AML-193 (cell line): Measurements from ENCODE around the gene ACER1.
"Not testable (repeated sequence)": the region's sequence is repeated elsewhere in the genome, so short reads cannot be mapped to it uniquely, and the experiment has no call there.

Experiments
- DNase-seq, 2 experiments: peaks; one replicate each; lab custom pipeline; 2025; lab: John Stamatoyannopoulos, UW

Gene ACER1

DNA sequence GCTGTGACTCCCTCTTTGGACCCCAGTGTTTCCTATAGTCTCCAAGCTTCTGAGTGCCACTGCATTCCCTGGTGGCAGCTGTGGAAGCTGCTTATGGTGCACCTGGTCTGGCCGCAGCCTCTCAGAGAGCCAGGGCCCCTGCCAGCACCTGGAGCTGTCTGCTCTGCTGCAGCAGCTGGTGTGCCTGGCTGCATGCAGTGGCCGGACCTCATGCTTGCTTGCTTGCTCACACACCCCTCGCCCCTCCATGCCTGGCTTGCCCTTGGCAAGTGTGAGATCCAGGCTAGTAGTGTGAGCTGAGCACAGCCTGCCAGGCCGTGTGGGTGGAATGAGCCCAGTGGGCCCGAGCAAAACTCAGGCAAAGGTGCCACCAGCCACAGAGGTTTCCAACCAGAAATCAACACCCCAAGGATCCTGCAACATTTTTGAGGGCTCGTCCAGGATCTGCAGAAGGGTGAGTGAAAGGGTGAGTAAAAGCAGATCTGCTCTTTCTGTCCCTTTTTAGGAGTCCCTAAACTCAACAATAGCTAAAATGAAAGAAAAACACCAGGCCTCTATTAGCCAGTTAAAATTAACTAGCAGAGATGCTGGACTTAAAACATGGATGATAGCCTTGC, 46.0 kb downstream of the ACER1 start:
- DNase-seq = no peak

- DNase-seq = no peak
These were observed 46.7 kb downstream of the ACER1 start for GRCh38 chr19:6286676-6287075.

DNA sequence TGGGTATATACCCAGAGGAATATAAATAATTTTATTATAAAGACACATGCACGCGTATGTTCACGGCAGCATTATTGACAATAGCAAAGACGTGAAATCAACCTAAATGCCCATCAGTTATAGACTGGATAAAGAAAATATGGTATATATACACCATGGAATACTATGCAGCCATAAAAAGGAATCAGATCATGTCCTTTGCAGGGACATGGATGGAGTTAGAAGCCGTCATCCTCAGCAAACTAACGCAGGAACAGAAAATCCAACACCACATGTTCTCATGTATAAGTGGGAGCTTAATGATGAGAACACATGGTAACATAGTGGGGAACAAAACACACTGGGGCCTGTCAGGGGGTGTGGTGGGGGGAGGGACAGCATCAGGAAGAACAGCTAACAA, 51.0 kb downstream of the ACER1 start:
- DNase-seq = not testable (repeated sequence)

DNA sequence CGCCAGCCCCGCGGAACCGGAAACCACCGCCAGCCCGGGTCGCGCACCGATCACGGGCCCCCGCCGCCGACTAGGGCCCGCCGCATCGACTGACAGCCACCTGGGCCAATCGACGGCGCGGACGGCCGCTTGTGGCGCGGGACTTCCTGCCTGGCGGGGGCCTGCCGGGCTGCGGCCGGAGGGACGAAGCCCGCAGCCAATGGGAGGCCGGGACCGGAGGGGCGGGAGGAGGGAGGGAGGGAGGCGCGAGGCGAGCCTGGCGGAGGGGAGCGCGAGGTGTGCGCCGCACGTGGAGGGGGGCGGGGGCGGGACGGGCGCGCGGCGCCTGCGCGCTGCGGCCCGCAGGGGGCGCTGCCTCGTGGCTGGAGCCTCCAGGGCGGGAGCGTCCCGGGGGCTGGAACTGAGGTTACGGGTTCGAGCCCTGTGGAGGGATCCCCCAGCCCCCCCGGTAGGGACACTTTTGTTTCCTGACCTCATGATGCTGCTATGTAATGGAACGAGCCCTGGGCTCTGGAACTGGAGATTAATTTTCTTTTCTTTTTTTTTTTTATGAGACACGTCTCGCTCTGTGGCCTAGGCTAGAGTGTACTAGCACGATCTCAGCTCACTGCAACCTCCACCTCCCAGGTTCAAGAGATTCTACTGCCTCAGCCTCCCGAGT, 53.4 kb downstream of the ACER1 start, which contains the start of gene MLLT1:
TSS of gene MLLT1 (minus strand) at position 45 of the 661 bp plus-strand sequence. CDS start 191 bp downstream, outside the sequence.
- DNase-seq = peak; percentile 78 to 87

- DNase-seq = no peak
These were observed 53.8 kb downstream of the ACER1 start for GRCh38 chr19:6279620-6279930.

- no peak for DNase-seq
These were observed 54.4 kb downstream of the ACER1 start for GRCh38 chr19:6278740-6279619.

DNA sequence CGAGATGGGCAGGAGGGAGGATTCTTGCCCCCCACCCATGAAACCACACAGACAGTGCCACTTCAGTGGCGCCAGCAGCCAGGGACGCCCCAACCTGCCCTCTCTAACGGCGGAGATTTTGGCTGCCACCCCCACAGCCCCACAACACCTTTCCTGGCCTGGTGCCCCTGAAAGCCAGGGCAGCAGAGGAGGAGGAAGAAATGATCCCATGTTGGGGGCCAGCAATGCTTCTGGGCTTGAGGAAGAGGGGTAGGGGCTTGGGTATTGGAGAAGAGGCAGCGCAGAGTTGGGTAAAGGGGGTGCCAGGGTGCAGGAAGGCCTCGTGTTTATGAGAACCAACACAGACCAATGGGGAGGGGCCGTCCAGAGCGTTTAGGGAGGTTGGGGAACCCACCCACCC, 55.4 kb downstream of the ACER1 start:
- DNase-seq = no peak

GRCh38 chr19:6276447-6276846, 57.0 kb downstream of the ACER1 start:
- DNase-seq = no peak

DNA sequence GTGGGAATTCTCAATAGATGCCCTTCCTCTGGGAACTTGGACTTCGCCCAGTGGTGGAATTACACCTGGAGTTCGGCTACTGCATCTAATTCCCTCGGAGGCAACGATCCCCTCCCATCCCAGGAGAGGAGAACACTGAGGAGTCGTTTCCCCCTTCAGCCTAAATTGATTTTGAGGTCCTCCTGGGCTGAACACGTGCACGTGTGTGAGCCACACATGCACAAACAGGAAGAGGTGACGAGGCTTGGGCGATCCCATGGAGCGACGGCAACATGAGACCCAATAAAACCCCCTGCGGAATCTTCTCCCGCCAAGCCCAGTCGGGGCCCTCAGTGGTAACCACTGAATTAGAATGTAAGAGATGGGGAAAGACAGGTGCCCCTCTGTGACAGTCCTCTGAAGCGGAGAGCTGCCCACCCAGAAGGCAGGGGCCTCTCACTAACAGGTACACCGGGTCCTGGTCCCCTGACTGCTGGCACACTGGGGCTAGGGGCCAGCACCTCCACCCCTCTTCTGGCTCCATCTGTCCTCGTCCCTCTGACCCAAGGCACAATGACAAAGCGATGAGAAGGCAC, 58.2 kb downstream of the ACER1 start:
- DNase-seq = no peak

GRCh38 chr19:6274756-6275155, 58.7 kb downstream of the ACER1 start:
- DNase-seq = no peak

DNA sequence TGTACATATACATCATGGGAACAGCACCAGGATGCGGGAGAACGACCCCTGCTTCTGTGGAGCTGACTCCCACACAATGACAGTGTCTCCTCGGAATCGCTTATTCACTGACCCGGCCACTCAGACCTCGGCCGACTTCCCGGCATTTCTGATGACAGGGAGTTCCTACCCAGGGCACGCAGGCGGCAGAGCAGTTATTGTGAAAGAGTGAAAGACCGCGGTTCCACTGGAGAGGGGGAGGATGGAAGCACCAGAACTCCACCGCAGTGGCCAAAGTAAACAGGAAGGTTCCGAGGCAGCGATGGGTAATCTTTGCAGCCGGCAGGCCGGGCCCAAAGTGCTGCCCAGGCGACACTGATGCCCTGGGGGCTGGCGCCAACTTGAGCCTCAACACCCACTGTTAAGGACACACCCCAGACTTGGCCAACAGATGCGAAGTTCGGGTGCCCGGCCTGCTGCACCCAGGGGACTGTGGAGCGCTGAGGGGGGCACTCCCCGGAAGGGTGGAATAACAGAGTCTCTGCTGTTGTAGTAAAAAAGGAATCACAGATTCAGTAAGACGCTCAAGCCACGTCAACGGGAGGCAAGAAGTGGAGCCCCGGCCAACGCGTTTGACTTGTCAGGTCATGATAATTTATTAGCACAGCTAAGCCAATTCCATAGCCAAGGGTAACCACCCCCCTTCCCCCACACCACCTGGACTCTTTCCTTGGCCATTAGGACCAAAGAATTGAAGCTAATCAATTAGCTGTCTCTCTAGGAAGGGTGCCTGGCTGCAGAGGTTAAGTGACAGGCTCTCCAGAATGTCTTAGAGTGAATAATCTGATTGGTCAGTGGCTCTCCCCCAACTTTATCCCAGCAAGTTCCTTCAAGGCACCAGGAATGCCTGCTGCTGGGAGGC, 59.5 kb downstream of the ACER1 start:
- DNase-seq = no peak

GRCh38 chr19:6272913-6273600, 60.4 kb downstream of the ACER1 start:
- DNase-seq = no peak

- no peak for DNase-seq
These were observed 61.0 kb downstream of the ACER1 start for GRCh38 chr19:6272411-6272791.

- DNase-seq = no peak
These were observed 61.5 kb downstream of the ACER1 start for GRCh38 chr19:6271721-6272410.

DNA sequence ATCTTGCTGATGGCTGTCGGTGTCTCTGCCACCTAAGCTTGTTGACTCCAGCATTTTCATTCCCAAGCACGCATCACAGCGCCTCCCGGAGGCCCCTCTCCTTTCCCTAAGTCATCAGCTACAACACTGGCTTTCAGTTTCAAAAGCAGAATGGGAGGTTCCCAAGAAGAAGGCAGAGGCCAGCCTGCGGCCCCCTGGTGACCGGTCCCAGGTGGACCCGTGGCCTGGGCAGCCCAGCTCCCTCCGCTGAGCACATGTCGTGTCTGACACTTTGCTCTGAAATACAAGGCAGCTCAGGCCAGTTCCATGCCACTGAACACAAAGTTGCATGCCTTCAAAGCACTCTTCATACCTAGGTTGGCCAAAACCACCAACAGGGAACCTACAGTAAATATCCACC, 62.2 kb downstream of the ACER1 start:
- no peak for DNase-seq

DNA sequence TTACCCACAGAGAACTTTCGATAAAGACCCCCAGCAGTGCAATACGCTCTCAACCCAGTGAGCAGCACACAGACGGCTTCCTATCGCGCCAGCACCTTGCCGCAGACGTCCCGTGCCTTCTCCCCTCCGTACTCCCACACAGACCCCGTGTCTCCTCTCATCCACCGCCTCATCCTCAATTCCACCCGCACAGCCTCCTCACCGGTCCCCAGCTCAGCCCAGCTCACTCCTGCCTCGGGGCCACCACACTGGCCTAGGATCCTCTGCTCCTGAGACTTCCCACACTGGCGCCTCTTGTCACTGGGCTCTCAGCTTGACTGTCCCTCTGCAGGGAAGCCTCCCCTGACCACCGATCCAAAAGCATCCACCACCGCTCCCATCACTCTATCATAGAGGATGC, 62.6 kb downstream of the ACER1 start:
- no peak for DNase-seq

GRCh38 chr19:6270076-6270745, 63.2 kb downstream of the ACER1 start:
- no peak for DNase-seq

DNA sequence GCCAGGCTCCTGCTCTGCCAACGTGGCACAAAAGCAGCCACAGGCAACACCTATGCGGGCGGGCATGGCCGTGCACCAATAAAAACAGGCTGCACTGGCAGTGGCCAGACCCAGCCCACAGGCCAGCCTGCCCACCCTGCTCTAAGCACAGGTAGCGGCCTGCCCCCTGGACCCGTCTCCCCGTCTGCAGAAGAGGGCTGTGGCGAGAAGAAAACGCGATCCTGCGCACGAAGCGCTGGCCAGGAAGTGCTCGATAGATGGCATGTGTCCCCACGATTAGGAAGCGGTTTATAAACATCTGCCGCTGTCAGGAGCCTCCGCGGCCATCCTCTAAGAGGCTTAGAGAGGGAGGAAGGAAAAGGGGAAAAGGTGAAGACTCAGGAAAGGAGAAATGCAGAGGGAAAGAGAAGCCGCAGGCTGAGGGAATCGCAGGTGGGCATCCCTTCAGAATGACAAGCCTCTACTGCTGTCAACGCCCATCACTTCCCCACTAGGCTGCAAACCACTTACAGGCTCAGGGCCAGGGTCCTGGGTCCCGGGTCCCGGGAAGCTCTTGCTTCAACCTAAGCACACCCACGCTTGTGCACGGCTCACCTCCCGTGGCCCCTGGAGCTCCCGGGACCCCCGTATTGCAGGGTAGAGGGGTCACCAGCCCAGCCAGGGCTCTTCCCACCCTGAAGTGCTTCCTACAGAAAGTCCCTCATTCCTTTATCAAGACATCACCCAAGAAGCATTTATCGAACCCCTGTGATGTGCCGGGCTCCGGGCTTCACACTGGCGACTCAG, 64.1 kb downstream of the ACER1 start:
- DNase-seq = no peak

- no peak for DNase-seq
These were observed 65.0 kb downstream of the ACER1 start for GRCh38 chr19:6268382-6268771.
